ENCODE results near the gene TMEM89.

GRCh38 chr3:48575366-48575765, 46.2 kb downstream of the TMEM89 start:
- no peak for TF ChIP-seq CTCF (conservative IDR thresholded peaks at IDR 0.05; ENCODE audit: low read depth, low read length)
- TF ChIP-seq EZH2 (IDR thresholded peaks at IDR 0.05; ENCODE audit: low read length, unreplicated experiment), result no peak

All from PC-3 (cell line).